Measurements from ENCODE around the gene AIRE.
A peak's percentile ranks its signal among the peaks of the same experiment; 100 is the strongest.
"Not testable (repeated sequence)": the region's sequence is repeated elsewhere in the genome, so short reads cannot be mapped to it uniquely, and the experiment has no call there.

AIRE gene

DNA sequence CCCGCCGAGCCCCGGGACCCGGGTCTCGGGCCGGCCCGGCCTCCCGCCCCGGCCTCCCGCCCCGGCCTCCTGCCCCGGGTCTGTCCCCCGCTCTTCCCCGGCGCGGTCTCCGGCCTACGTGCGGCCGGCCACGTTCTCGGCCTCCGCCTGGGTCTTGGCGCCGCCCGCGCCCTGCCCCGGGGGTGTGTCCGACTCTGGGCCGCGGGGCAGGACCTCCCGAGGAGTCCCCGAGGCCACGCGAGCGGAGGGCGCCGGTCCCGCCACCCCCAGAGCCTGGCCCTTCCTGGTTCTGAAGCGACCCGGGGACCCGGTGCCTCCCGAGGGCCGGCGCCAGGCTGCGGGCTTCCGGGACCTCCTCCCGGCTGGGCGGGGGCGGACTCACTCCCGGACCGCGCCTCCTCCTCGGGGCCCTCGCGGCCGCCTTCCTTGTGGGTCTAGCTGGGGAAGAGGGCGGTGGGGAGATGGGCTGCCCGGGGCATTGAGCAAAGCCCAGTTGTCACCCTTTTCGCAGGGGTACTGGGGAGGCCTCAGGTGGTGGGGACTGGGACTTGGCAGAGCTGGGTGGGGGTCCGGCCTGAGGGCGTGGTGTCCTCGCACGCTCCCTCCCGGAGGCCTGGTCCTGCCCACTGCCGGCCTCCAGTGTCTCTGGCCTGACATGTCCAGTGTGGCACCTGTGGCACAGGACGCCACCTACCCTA, 14.7 kb downstream of the AIRE start:
- H3K4me3 ChIP-seq (ENCODE audit: low read depth, low read length) = peak overlapping the region; percentile 72
- TF ChIP-seq, protein P1, sequence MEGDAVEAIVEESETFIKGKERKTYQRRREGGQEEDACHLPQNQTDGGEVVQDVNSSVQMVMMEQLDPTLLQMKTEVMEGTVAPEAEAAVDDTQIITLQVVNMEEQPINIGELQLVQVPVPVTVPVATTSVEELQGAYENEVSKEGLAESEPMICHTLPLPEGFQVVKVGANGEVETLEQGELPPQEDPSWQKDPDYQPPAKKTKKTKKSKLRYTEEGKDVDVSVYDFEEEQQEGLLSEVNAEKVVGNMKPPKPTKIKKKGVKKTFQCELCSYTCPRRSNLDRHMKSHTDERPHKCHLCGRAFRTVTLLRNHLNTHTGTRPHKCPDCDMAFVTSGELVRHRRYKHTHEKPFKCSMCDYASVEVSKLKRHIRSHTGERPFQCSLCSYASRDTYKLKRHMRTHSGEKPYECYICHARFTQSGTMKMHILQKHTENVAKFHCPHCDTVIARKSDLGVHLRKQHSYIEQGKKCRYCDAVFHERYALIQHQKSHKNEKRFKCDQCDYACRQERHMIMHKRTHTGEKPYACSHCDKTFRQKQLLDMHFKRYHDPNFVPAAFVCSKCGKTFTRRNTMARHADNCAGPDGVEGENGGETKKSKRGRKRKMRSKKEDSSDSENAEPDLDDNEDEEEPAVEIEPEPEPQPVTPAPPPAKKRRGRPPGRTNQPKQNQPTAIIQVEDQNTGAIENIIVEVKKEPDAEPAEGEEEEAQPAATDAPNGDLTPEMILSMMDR (IDR thresholded peaks at IDR 0.05; ENCODE audit: low read depth, low read length) = no peak

DNA sequence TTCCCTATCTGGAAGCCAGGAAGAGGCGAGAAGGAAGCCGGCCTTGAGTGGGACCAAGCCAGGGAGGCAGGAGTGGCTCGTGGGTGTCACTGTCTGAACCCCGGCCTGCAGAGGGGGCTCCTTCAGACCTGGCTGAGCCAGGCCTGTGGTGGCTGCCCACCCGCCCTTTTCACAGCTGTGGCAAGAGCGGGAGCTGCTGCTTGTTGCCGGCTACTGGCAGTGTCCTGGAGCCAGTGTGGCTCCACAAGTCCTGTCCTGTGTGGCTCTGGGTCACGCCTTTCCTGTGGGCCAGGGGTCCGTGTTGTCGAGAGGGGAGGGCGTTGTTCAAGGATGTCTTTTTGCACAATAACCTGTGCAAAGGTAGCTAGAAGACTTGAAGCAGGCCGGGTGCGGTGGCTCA, 15.5 kb downstream of the AIRE start:
- H3K4me3 ChIP-seq (ENCODE audit: low read depth, low read length) = peak overlapping the region; percentile 72

DNA sequence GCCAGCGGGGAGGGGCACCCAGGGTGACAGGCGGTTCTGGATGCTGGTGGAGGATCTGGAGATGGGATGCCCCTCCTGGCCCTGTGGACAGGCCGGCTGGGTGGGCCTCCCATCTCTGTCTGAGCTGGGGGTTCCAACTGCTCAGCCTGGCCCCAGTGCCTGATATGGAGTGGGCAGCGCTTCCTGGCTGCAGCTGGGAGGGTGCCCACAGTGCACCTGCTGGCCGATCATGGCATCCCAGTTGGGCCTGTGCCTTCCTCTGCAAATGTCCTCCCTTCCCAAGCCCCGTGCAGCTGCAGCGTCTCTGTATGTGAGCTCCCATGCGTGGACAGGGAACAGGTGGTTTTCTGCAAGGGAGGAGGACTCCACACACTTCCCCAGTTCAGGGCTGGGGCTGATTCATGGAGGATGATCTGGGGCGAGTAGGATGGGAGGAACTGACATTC, 16.3 kb downstream of the AIRE start:
- TF ChIP-seq, protein P1 (IDR thresholded peaks at IDR 0.05; ENCODE audit: low read depth, low read length) = no peak
- H3K4me3 ChIP-seq (ENCODE audit: low read depth, low read length) = no peak overlapping the region

More for the DNA sequence above, 15.5 kb downstream of the AIRE start:
- TF ChIP-seq, protein P1 (IDR thresholded peaks at IDR 0.05; ENCODE audit: low read depth, low read length) = no peak

- H3K4me3 ChIP-seq (ENCODE audit: low read depth, low read length) = not testable (repeated sequence)
These were observed 17.1 kb downstream of the AIRE start for GRCh38 chr21:44302573-44303401.

- H3K4me3 ChIP-seq (ENCODE audit: low read depth, low read length) = no peak overlapping the region
- TF ChIP-seq, protein P1 (IDR thresholded peaks at IDR 0.05; ENCODE audit: low read depth, low read length) = no peak
These were observed 17.9 kb downstream of the AIRE start for GRCh38 chr21:44303490-44303981.

DNA sequence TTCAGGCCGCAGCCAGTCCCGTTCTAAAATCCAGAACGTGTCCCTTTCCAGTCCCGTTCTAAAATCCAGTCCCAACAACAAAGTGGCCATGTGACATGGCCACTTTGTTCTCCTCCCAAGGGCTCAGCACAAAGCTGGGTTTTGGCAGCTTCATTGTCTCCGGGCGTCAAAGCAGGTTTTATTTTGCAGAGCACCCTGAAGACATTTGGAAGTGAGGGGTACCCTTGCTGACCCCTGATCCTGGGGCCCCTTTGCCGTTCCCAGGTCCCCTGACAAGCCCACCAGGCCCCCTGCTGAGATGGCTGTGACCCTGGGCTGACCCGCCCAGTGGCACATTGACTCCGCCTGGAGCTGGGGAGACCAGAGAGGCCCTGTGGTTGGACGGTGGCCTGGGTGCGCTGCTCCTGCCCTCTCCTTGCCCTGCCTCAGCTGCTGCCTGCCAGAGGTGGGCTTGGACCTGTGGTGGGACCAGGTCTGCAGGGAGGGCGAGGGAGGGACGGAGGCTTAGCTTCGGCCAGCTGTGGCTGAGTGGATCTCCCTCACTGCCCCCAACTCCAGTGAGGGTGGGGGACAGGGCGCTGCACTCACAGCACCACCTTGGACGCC, 18.4 kb downstream of the AIRE start:
- no peak overlapping the region for H3K4me3 ChIP-seq (ENCODE audit: low read depth, low read length)
- TF ChIP-seq, protein P1 (IDR thresholded peaks at IDR 0.05; ENCODE audit: low read depth, low read length) = no peak

DNA sequence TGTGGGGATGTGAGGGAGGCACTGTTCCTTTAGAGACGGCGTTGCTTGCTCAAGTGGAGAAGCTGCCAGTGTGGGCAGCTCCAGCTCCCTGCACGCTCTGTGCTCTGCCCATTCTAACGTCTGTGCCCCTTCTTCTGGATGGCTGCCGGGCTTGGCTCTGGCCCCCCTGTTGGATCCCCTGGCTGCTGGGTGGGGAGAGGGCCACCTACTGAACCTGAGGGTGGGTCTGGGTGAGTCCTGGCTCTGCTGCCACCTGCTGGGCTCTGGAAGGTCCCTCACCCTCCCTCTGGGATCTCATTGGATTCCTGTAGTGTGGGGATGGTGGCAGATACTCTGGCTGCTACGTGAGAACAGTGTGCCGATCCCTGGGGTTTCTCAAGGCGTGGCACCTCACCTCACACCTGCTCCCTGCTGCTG, 19.2 kb downstream of the AIRE start:
- TF ChIP-seq, protein P1 (IDR thresholded peaks at IDR 0.05; ENCODE audit: low read depth, low read length) = peak; percentile 66
- no peak overlapping the region for H3K4me3 ChIP-seq (ENCODE audit: low read depth, low read length)

Measured in WI38 (cell line).